Gastrocnemius medialis (tissue), 4 donors: ENCODE data around the gene CCND1.

Source experiments
- CTCF ChIP-seq, 5 experiments: fragments of 450-650 bp in 3 of 5; fragments of 200-600 bp in 2 of 5; sonication (generic) in 2 of 5; IDR thresholded peaks in 4 of 5; conservative IDR thresholded peaks in 1 of 5; 1 replicate in 4 of 5; 2 replicates in 1 of 5; pipeline ENCODE4 v1.5.1; 2016 to 2019; ENCODE audit warnings: antibody characterized with exemption in 5 of 5, mild to moderate bottlenecking in 3 of 5, moderate library complexity in 3 of 5
- POLR2A ChIP-seq, 2 donors: fragments of 450-650 bp; IDR thresholded peaks; one replicate each; pipeline ENCODE4 v1.6.1; 2017; ENCODE audit warnings: antibody characterized with exemption in 2 of 2, mild to moderate bottlenecking in 2 of 2, moderate library complexity in 2 of 2

DNA sequence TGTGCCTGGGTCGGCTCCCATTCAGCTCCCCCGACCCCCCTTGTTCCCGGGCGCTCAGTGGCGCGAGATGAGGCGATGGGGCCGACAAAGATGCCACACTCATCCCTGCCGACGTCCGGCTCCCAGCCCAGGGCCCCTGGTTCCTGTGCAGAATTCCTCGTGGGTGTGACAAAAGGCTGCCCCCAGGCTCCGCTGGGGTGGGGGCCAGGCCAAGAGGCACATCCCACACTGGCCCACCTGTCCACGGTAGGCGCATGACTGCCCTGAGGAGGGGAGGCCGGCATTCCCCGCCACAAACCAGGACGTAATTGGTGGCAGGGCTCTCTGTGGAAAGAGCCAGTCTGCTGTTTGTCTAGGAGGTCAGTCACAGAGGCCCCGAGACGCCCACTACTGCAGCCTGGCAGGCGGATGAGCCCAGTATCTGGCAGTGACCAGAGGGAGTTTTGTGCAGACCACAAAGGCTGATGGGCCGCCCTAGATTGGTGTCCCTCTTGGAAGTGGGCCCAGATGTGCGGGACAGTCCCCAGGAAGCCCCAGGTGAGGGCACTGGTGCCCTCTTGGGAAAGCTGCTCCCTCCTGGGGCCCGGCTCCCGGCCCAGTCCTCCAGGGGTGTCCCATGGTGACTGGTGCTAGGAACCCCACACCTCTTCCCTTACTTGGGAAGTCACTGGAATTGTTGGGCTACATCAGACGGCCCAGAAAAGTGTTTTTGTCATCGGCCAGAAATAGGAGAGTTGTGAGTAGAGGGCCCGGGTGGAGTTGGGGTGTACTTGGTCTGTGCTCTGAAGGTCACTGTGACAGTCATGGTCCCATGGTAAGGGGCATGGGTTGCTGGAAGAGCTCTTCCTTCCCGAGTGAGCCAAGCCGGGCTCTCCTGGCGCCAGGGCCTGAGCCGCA lies 5.8 kb downstream of the CCND1 start:
- no peak for TF ChIP-seq CTCF (IDR thresholded peaks at IDR 0.05 in 4 of 5, conservative IDR thresholded peaks at IDR 0.05 in 1 of 5)
- no peak for TF ChIP-seq POLR2A (IDR thresholded peaks at IDR 0.05)
